Mesendoderm (in vitro differentiated cells): ENCODE data around the gene BTNL8.
"Not testable (repeated sequence)": the region's sequence is repeated elsewhere in the genome, so short reads cannot be mapped to it uniquely, and the experiment has no call there.

Source experiments
- DNase-seq: peaks from one replicate; pipeline ENCODE4 v3.0.0; 2013
- H2AK5ac ChIP-seq: 2 replicates; pipeline ENCODE4 v1.6.1; 2013; ENCODE audit warnings: low read length, inconsistent platforms
- H2BK120ac ChIP-seq: 2 replicates; pipeline ENCODE4 v1.6.1; 2013; ENCODE audit warnings: low read depth, mild to moderate bottlenecking, low read length, moderate library complexity, mixed read lengths
- H2BK15ac ChIP-seq: replicated peaks from 2 replicates; pipeline ENCODE4 v1.6.1; 2013; ENCODE audit warnings: low read depth, mild to moderate bottlenecking, moderate library complexity
- H2BK5ac ChIP-seq: 2 replicates; pipeline ENCODE4 v1.6.1; 2013; ENCODE audit warnings: low read length, inconsistent platforms
- H3K18ac ChIP-seq: 2 replicates; pipeline ENCODE4 v1.6.1; 2013; ENCODE audit warnings: mild to moderate bottlenecking, low read length, mixed read lengths
- H3K23ac ChIP-seq: one replicate; pipeline ENCODE4 v1.6.1; 2013; ENCODE audit warnings: low read length
- H3K27ac ChIP-seq: 2 replicates; pipeline ENCODE4 v1.5.1; 2013; ENCODE audit warnings: low read depth, mild to moderate bottlenecking, inconsistent platforms, low read length, moderate library complexity
- H3K27me3 ChIP-seq: 2 replicates; pipeline ENCODE4 v1.6.1; 2013; ENCODE audit warnings: low read length, control low read depth, mild to moderate bottlenecking, inconsistent platforms; ENCODE audit not compliant: insufficient read depth, poor library complexity
- H3K36me3 ChIP-seq: 2 replicates; pipeline ENCODE4 v1.6.1; 2013; ENCODE audit warnings: low read length, inconsistent platforms; ENCODE audit not compliant: control insufficient read depth, insufficient read depth
- H3K4ac ChIP-seq: one replicate; pipeline ENCODE4 v1.6.1; 2013; ENCODE audit warnings: low read depth, mild to moderate bottlenecking, low read length, moderate library complexity
- H3K4me1 ChIP-seq: 2 replicates; pipeline ENCODE4 v1.6.1; 2013; ENCODE audit warnings: low read depth, low read length, inconsistent platforms; ENCODE audit not compliant: control insufficient read depth
- H3K4me2 ChIP-seq: 2 replicates; pipeline ENCODE4 v1.6.1; 2013; ENCODE audit warnings: low read length
- H3K4me3 ChIP-seq: 2 replicates; pipeline ENCODE4 v1.5.1; 2013; ENCODE audit warnings: mild to moderate bottlenecking, low read length
- H3K56ac ChIP-seq: one replicate; pipeline ENCODE4 v1.6.1; 2013; ENCODE audit warnings: low read length
- H3K79me1 ChIP-seq: 2 replicates; pipeline ENCODE4 v1.6.1; 2013; ENCODE audit warnings: low read length, inconsistent platforms
- H3K79me2 ChIP-seq: 2 replicates; pipeline ENCODE4 v1.6.1; 2013; ENCODE audit warnings: mild to moderate bottlenecking, low read length; ENCODE audit not compliant: control insufficient read depth, insufficient read depth
- H3K9ac ChIP-seq: 2 replicates; pipeline ENCODE4 v1.6.1; 2013; ENCODE audit warnings: low read length, inconsistent platforms
- H4K5ac ChIP-seq: one replicate; pipeline ENCODE4 v1.6.1; 2013; ENCODE audit warnings: low read length
- H4K8ac ChIP-seq: one replicate; pipeline ENCODE4 v1.6.1; 2013; ENCODE audit warnings: low read depth, mild to moderate bottlenecking, control low read depth, low read length, moderate library complexity
- WGBS: extraction: QIAGEN DNeasy Blood & Tissue Kit; methylation state at CpG from one replicate; pipeline ENCODE4 v1.1.7; 2013; ENCODE audit warnings: low lambda C conversion rate, missing lambda C conversion rate; ENCODE audit not compliant: insufficient coverage; ENCODE audit errors: extremely low coverage; 5-methylcytosine and 5-hydroxymethylcytosine counted together

Gene BTNL8

DNA sequence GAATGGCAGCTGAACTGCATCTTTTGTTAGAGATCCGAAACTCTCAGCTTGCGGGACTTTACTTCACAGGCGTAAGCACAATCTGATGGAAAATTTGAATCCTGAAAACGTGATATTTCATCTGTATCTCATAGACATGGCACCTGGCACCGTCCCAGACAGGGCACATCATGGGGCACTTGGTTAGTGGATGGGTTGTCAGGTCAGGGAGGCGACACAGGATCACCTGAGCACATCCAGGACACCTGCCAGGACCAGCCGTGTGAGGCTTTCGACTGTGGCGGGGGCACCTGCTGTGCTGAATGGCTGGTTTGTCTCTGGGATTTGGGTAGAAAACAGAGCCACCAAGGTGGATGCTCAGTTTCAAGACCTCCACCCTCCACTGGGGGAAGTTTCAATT lies 26.5 kb upstream of the BTNL8 start:
- no peaks in the 10 kb centered on the region for H3K79me1 ChIP-seq
- no peaks in the 10 kb centered on the region for H3K36me3 ChIP-seq
- H2BK5ac ChIP-seq = no peak overlapping the region
- no peak overlapping the region for H4K8ac ChIP-seq
- no peak overlapping the region for H3K4me3 ChIP-seq
- H3K56ac ChIP-seq = no peak overlapping the region
- no peak overlapping the region for H3K18ac ChIP-seq
- H4K5ac ChIP-seq = no peak overlapping the region
- no peak overlapping the region for H3K27ac ChIP-seq
- no peak overlapping the region for H3K4me2 ChIP-seq
- no peak overlapping the region for H2BK15ac ChIP-seq
- no peaks in the 10 kb centered on the region for H3K4me1 ChIP-seq
- H3K27me3 ChIP-seq = no peaks in the 10 kb centered on the region
- WGBS = no CpG with 5 or more reads among the region's 9 CpGs
- no peak overlapping the region for H3K9ac ChIP-seq
- no peak overlapping the region for H3K23ac ChIP-seq
- H3K79me2 ChIP-seq = no peaks in the 10 kb centered on the region
- no peak overlapping the region for H2BK120ac ChIP-seq
- H3K4ac ChIP-seq = no peak overlapping the region
- no peak for DNase-seq
- H2AK5ac ChIP-seq = no peak overlapping the region

DNA sequence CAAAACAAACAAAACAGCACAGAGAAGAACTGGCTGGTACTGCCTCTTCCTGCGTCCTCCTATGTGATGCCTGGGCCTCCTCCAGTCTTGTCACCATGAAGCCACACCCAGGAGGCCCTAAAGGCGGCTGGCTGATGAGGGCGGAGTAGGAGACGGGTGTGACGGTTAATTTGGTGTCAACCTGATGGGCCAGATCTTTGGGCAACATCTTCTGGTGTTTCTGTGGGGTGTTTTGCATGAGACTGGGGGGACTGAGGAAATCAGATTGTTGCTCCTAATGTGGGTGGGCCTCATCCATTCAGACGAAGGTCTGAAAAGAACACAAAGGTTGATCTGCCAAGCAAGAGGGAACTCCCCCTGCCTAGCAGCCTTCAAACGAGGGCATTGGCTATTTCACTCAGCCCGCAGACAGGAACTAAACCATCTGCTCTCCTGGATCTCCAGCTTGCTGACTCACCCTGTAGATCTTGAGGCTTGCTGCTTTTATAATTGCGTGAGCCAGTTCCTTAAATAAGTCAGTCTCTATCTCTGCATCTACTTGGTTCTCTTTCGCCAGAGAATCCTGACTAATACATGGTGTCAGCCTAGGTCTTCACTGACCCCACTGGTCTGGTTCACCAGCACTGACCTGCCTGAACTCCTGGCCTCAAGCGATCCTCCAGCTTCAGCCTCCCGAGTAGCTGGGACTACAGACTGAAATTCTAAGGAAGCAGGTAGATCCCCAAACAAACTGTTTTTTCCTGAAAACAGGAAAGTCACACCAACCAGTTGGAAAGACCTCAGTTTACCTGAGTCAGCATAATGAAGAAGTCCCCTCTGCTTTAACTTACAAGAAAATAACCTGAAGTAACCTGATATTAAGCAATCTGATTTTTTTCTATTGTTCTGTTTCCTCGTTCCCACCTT lies 25.1 kb upstream of the BTNL8 start:
- Histone ChIP-seq H3K56ac (no peak overlapping the region), H4K8ac (no peak overlapping the region), H3K18ac (no peak overlapping the region), H3K27me3 (no peaks in the 10 kb centered on the region), H2BK15ac (no peak overlapping the region), H2BK5ac (no peak overlapping the region), H3K79me1 (no peaks in the 10 kb centered on the region), H3K4me1 (no peaks in the 10 kb centered on the region), H3K4me2 (no peak overlapping the region), H2AK5ac (no peak overlapping the region), H3K4me3 (no peak overlapping the region), H2BK120ac (no peak overlapping the region), H3K4ac (no peak overlapping the region), H3K23ac (no peak overlapping the region), H3K79me2 (no peaks in the 10 kb centered on the region), H3K27ac (no peak overlapping the region), H3K36me3 (no peaks in the 10 kb centered on the region), H4K5ac (no peak overlapping the region), H3K9ac (no peak overlapping the region)
- DNase-seq = peak; percentile 21
- WGBS = no CpG with 5 or more reads among the region's 13 CpGs

DNA sequence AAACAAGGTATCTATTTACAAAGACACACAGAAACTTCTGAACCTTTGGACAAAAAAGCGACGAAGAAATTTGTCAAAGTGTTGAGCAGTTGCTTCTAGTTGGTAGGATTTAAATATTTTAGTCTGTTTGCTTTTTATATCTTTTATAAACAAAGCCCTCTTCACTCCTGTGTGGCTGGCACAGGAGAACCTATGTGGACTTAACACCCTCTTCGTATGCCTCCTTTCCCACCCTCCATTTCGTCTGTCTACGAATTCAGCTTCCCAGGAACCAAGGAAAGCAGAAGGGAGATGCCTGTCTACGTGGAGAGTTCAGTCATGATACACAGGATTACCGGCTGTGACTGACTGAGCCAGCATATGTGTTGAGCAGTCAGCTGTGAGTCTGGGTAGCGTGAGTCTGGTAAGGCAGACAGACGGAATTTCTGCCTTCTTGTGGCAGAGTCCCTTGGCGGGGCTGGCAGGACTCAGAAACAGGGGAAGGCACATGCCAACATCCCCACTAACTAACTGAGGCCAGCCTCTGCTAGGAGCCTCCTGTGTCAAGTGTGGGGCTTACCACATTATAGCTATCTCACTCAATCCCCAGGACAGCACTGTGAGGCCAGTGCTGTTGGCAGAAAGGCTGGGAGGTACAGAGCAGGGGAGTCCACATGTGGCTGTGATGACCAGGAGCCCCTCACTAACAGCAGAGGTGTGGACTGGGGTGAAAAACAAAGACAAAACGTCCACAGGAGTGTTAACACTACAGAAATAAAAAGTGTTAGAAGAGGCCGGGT lies 24.0 kb upstream of the BTNL8 start:
- Histone ChIP-seq H3K79me1 (no peaks in the 10 kb centered on the region), H3K4me3 (no peak overlapping the region), H3K79me2 (no peaks in the 10 kb centered on the region)

DNA sequence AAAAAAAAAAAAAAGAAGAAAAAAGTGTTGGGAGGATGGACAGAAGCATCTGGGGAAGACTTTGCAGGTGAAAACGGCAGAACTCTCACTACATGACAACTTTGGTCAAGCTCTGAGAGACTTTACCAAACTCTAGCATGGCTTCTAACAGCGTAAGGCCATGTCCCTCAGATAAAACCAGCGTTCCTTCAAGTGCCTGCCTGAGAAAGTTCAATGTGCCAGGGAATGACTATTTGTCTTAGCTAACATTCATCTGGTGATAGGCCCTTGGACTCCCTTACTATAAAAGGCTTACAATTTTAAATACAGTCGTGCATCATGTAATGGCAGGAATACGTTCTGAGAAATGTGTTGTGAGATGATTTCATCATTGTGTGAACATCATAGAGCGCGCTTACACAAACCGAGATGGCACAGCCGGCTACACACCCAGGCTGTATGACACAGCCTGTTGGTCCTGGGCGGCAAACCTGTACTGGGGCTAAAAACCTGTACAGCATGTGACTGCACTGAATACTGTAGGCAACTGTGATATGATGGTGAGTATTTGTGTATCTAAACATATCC lies 23.0 kb upstream of the BTNL8 start:
- Histone ChIP-seq H3K56ac (no peak overlapping the region), H2BK120ac (no peak overlapping the region), H3K18ac (no peak overlapping the region), H3K9ac (no peak overlapping the region), H3K4me1 (no peaks in the 10 kb centered on the region), H2BK15ac (no peak overlapping the region), H3K36me3 (no peaks in the 10 kb centered on the region), H3K27me3 (no peaks in the 10 kb centered on the region), H3K4me3 (no peak overlapping the region), H3K4me2 (no peak overlapping the region), H3K4ac (no peak overlapping the region), H2AK5ac (no peak overlapping the region), H2BK5ac (no peak overlapping the region), H4K5ac (no peak overlapping the region), H3K79me1 (no peaks in the 10 kb centered on the region), H3K23ac (no peak overlapping the region), H3K79me2 (no peaks in the 10 kb centered on the region), H4K8ac (no peak overlapping the region), H3K27ac (no peak overlapping the region)
- DNase-seq = no peak
- WGBS = no CpG with 5 or more reads among the region's 10 CpGs

More for the DNA sequence above, 24.0 kb upstream of the BTNL8 start:
- no peak overlapping the region for H3K27ac ChIP-seq
- no peak overlapping the region for H3K4ac ChIP-seq
- no peak overlapping the region for H3K4me2 ChIP-seq
- no CpG with 5 or more reads among the region's 12 CpGs for WGBS
- H3K27me3 ChIP-seq = no peaks in the 10 kb centered on the region
- no peak for DNase-seq
- no peaks in the 10 kb centered on the region for H3K4me1 ChIP-seq
- no peak overlapping the region for H3K9ac ChIP-seq
- H2AK5ac ChIP-seq = no peak overlapping the region
- H3K23ac ChIP-seq = no peak overlapping the region
- H3K18ac ChIP-seq = no peak overlapping the region
- no peak overlapping the region for H2BK15ac ChIP-seq
- H4K5ac ChIP-seq = no peak overlapping the region
- H4K8ac ChIP-seq = no peak overlapping the region
- no peaks in the 10 kb centered on the region for H3K36me3 ChIP-seq
- no peak overlapping the region for H2BK5ac ChIP-seq
- no peak overlapping the region for H3K56ac ChIP-seq
- H2BK120ac ChIP-seq = no peak overlapping the region

DNA sequence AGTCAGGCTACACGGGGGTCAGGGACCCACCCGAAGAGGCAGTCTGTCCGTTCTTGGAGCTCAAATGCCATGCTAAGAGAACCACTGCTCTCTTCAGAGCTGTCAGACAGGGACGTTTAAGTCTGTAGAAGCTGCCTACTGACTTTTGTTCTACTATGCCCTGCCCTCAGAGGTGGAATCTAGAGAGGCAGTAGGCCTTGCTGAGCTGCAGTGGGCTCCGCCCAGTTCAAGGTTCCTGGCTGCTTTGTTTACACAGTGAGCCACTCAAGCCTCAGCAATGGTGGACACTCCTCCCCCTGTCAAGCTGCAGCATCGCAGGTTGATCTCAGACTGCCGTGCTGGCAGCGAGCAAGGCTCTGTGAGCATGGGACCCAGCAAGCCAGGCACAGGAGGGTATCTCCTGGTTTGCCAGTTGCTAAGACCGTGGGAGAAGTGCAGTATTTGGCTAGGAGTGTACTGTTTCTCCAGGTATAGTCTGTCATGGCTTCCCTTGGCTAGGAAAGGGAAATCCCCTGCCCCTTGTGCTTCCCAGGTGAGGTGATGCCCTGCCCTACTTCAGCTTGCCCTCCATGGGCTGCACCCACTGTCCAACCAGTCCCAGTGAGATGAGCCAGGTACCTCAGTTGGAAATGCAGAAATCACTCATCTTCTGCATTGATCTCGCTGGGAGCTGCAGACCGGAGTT lies 13.0 kb upstream of the BTNL8 start:
- WGBS = no CpG with 5 or more reads among the region's 11 CpGs
- not testable (repeated sequence) for H3K36me3 ChIP-seq, H3K4me2 ChIP-seq, H4K8ac ChIP-seq, H3K56ac ChIP-seq, H3K27ac ChIP-seq, H4K5ac ChIP-seq, H2BK15ac ChIP-seq, H3K4me1 ChIP-seq, H3K4me3 ChIP-seq, H2BK5ac ChIP-seq, H3K23ac ChIP-seq, H2BK120ac ChIP-seq, H2AK5ac ChIP-seq, H3K27me3 ChIP-seq, H3K4ac ChIP-seq, H3K18ac ChIP-seq, H3K9ac ChIP-seq, H3K79me2 ChIP-seq, H3K79me1 ChIP-seq
- DNase-seq = peak; percentile 37
